Osteoblast (primary cell): ENCODE results near the gene EAF1. TPM values are rescaled to one million over a fixed set of nuclear protein-coding genes. Genes with fewer than 3 reads are reported as not detected.
"Not testable (repeated sequence)": the region's sequence is repeated elsewhere in the genome, so short reads cannot be mapped to it uniquely, and the experiment has no call there.

ENCODE experiments used
- DNase-seq: peaks from one replicate; pipeline ENCODE4 v3.0.0; 2011; ENCODE audit warnings: low spot score, mixed read lengths; ENCODE audit not compliant: insufficient read length; ENCODE audit errors: missing footprints
- H2AFZ ChIP-seq: 2 replicates; pipeline ENCODE4 v1.6.0; 2011; ENCODE audit warnings: mild to moderate bottlenecking, low read length
- H3K27ac ChIP-seq: 2 replicates; pipeline ENCODE4 v1.5.1; 2011; ENCODE audit warnings: mild to moderate bottlenecking, low read depth, low read length, moderate library complexity
- H3K27me3 ChIP-seq: 2 replicates; pipeline ENCODE4 v1.6.0; 2012; ENCODE audit warnings: mild to moderate bottlenecking, control low read depth, inconsistent platforms, low read length, moderate library complexity; ENCODE audit not compliant: insufficient read depth
- H3K36me3 ChIP-seq: 2 replicates; pipeline ENCODE4 v1.5.1; 2011; ENCODE audit warnings: mild to moderate bottlenecking, low read length, control low read depth, moderate library complexity; ENCODE audit not compliant: insufficient read depth
- H3K4me1 ChIP-seq: 2 replicates; pipeline ENCODE4 v1.5.1; 2011; ENCODE audit warnings: mild to moderate bottlenecking, low read length, control low read depth, moderate library complexity; ENCODE audit not compliant: insufficient read depth
- H3K4me2 ChIP-seq: 2 replicates; pipeline ENCODE4 v1.6.0; 2011; ENCODE audit warnings: mild to moderate bottlenecking, low read length; ENCODE audit not compliant: insufficient read depth
- H3K4me3 ChIP-seq: fragments of 200-600 bp; sonication (generic); 3 replicates; pipeline ENCODE4 v1.5.1; 2012; ENCODE audit warnings: mild to moderate bottlenecking, low read length, inconsistent platforms; ENCODE audit not compliant: insufficient read depth
- H3K79me2 ChIP-seq: 2 replicates; pipeline ENCODE4 v1.6.0; 2012; ENCODE audit warnings: mild to moderate bottlenecking, low read length, control low read depth, inconsistent platforms; ENCODE audit not compliant: insufficient read depth
- H3K9me3 ChIP-seq: 2 replicates; pipeline ENCODE4 v1.5.1; 2011; ENCODE audit warnings: low read depth, low read length, control low read depth
- H4K20me1 ChIP-seq: 2 replicates; pipeline ENCODE4 v1.6.0; 2012; ENCODE audit warnings: mild to moderate bottlenecking, low read length, control low read depth; ENCODE audit not compliant: insufficient read depth
- total RNA-seq: library from RNA; depleted of rRNA; stranded (reverse); fragments of >200 nt; gene quantifications from 2 replicates; pipeline ENCODE4 v1.2.3, GENCODE V29; 2012
- TF ChIP-seq, protein P1 (sequence below): IDR thresholded peaks from 2 replicates; pipeline ENCODE4 v1.5.1; 2011; ENCODE audit warnings: mild to moderate bottlenecking, low read depth, low read length, moderate library complexity; ENCODE audit errors: extremely low read depth

Gene EAF1
- total RNA-seq, 1 donor = 29.0 TPM

DNA sequence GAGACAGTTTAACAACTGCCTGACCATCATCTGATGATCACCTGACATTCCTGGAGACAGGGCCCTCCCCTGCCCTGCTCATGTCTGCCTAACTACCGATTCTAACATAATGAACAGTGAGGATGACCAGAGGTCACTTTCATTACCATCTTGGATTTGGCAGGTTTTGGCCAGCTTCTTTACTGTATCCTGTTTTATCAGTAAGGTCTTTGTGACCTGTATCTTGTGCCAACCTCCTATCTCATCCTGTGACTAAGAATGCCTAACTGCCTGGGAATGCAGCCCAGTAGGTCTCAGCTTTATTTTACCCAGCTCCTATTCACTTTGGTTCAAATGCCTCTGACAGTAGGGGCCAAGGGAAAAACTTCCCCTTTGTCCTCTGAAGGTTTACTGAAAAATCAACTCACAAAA lies 40.2 kb upstream of the EAF1 start:
- no peak overlapping the region for H2AFZ ChIP-seq
- no peaks in the 10 kb centered on the region for H3K27me3 ChIP-seq
- DNase-seq = no peak

GRCh38 chr3:15387735-15388134 lies 39.7 kb upstream of the EAF1 start:
- Histone ChIP-seq H3K4me3 (no peak overlapping the region), H3K4me2 (no peak overlapping the region), H3K27ac (no peak overlapping the region), H2AFZ (no peak overlapping the region), H3K4me1 (peaks cover 16% of the 10 kb centered on the region), H4K20me1 (no peaks in the 10 kb centered on the region), H3K36me3 (no peaks in the 10 kb centered on the region), H3K79me2 (no peaks in the 10 kb centered on the region), H3K27me3 (no peaks in the 10 kb centered on the region), H3K9me3 (peaks cover 3% of the 10 kb centered on the region)
- DNase-seq = no peak
- TF ChIP-seq, protein P1, sequence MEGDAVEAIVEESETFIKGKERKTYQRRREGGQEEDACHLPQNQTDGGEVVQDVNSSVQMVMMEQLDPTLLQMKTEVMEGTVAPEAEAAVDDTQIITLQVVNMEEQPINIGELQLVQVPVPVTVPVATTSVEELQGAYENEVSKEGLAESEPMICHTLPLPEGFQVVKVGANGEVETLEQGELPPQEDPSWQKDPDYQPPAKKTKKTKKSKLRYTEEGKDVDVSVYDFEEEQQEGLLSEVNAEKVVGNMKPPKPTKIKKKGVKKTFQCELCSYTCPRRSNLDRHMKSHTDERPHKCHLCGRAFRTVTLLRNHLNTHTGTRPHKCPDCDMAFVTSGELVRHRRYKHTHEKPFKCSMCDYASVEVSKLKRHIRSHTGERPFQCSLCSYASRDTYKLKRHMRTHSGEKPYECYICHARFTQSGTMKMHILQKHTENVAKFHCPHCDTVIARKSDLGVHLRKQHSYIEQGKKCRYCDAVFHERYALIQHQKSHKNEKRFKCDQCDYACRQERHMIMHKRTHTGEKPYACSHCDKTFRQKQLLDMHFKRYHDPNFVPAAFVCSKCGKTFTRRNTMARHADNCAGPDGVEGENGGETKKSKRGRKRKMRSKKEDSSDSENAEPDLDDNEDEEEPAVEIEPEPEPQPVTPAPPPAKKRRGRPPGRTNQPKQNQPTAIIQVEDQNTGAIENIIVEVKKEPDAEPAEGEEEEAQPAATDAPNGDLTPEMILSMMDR = no peak

More for the DNA sequence above, 40.2 kb upstream of the EAF1 start:
- H3K4me2 ChIP-seq = no peak overlapping the region
- no peak overlapping the region for H3K4me3 ChIP-seq
- H3K27ac ChIP-seq = no peak overlapping the region
- no peaks in the 10 kb centered on the region for H4K20me1 ChIP-seq
- TF ChIP-seq, protein P1 = no peak
- H3K9me3 ChIP-seq = peaks cover 3% of the 10 kb centered on the region
- no peaks in the 10 kb centered on the region for H3K36me3 ChIP-seq
- H3K4me1 ChIP-seq = peaks cover 16% of the 10 kb centered on the region
- no peaks in the 10 kb centered on the region for H3K79me2 ChIP-seq

- not testable (repeated sequence) for H3K27me3 ChIP-seq, H3K4me2 ChIP-seq
- H3K4me1 ChIP-seq = peaks cover 16% of the 10 kb centered on the region
Measured at GRCh38 chr3:15388335-15388734, 39.1 kb upstream of the EAF1 start.

GRCh38 chr3:15390460-15390859 lies 36.9 kb upstream of the EAF1 start:
- no peak for DNase-seq

More at GRCh38 chr3:15388335-15388734, 39.1 kb upstream of the EAF1 start:
- not testable (repeated sequence) for DNase-seq, H4K20me1 ChIP-seq, H3K9me3 ChIP-seq, H2AFZ ChIP-seq, H3K4me3 ChIP-seq, H3K79me2 ChIP-seq, H3K36me3 ChIP-seq, H3K27ac ChIP-seq

More at GRCh38 chr3:15390460-15390859, 36.9 kb upstream of the EAF1 start:
- no peaks in the 10 kb centered on the region for H3K36me3 ChIP-seq
- H2AFZ ChIP-seq = no peak overlapping the region
- peaks cover 9% of the 10 kb centered on the region for H3K4me1 ChIP-seq
- no peak overlapping the region for H3K27ac ChIP-seq
- TF ChIP-seq, protein P1 = no peak
- peaks cover 3% of the 10 kb centered on the region for H3K9me3 ChIP-seq
- no peaks in the 10 kb centered on the region for H3K79me2 ChIP-seq
- no peaks in the 10 kb centered on the region for H4K20me1 ChIP-seq
- no peak overlapping the region for H3K4me2 ChIP-seq
- H3K4me3 ChIP-seq = no peak overlapping the region
- no peaks in the 10 kb centered on the region for H3K27me3 ChIP-seq
